DND-41 (cell line): ENCODE results near the gene YPEL3.

Experiments used
- EZH2 ChIP-seq: IDR thresholded peaks from 3 replicates; pipeline ENCODE4 v1.6.1; 2012; ENCODE audit warnings: borderline replicate concordance, low read depth, mild to moderate bottlenecking, moderate library complexity, low read length, inconsistent platforms; ENCODE audit not compliant: severe bottlenecking
- TF ChIP-seq, protein P1 (sequence below): IDR thresholded peaks from 2 replicates; pipeline ENCODE4 v1.5.1; 2012; ENCODE audit warnings: borderline replicate concordance, low read length, moderate library complexity, mild to moderate bottlenecking; ENCODE audit not compliant: poor library complexity, severe bottlenecking; ENCODE audit errors: extremely low read depth

DNA sequence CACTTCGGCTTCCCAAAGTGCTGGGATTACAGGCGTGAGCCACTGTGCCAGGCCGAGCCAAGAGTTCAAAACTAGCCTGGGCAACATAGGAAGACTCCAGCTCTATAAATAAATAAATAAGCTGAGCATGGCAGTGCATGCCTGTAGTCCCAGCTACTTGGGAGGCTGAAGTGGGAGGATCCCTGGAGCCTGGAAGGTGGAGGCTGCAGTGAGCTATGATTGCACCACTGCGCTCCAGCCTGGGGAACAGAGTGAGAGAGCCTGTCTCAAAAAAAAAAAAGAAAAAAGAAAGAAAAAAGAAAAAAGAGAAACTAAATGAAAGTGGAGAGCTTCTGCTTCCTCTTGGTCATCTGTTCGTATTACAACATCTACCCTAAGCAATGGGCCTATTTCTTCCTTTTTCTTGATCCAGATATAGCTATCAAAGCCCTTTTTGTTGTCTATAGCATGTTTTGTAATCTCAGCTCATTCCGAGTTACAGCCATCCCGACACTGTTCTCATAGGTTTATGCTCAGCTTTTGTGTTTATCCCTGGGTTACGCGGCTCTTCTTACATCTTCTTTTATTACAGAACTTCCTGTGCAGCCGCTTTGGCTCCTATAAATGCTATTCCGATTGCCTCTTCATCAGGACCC lies 41.1 kb upstream of the YPEL3 start:
- TF ChIP-seq, protein P1, sequence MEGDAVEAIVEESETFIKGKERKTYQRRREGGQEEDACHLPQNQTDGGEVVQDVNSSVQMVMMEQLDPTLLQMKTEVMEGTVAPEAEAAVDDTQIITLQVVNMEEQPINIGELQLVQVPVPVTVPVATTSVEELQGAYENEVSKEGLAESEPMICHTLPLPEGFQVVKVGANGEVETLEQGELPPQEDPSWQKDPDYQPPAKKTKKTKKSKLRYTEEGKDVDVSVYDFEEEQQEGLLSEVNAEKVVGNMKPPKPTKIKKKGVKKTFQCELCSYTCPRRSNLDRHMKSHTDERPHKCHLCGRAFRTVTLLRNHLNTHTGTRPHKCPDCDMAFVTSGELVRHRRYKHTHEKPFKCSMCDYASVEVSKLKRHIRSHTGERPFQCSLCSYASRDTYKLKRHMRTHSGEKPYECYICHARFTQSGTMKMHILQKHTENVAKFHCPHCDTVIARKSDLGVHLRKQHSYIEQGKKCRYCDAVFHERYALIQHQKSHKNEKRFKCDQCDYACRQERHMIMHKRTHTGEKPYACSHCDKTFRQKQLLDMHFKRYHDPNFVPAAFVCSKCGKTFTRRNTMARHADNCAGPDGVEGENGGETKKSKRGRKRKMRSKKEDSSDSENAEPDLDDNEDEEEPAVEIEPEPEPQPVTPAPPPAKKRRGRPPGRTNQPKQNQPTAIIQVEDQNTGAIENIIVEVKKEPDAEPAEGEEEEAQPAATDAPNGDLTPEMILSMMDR = no peak
- TF ChIP-seq EZH2 = no peak
